G401.6 (cell line): ENCODE results near the gene PKP3.
"Not testable (repeated sequence)": the region's sequence is repeated elsewhere in the genome, so short reads cannot be mapped to it uniquely, and the experiment has no call there.

Source experiments
- FAIRE-seq: peaks from 2 replicates; lab custom pipeline; 2012; peaks lifted over from hg19 to GRCh38; lab: Jason Lieb, UNC

Gene PKP3

GRCh38 chr11:429931-430456 lies 36.0 kb downstream of the PKP3 start:
- FAIRE-seq, result no peak

- FAIRE-seq, result no peak
These were observed 37.9 kb downstream of the PKP3 start for GRCh38 chr11:431921-432320.

- FAIRE-seq, result no peak
These were observed 38.6 kb downstream of the PKP3 start for GRCh38 chr11:432501-433100.

GRCh38 chr11:433111-433510 lies 39.1 kb downstream of the PKP3 start:
- no peak for FAIRE-seq

GRCh38 chr11:433641-434040 lies 39.6 kb downstream of the PKP3 start:
- no peak for FAIRE-seq

- FAIRE-seq, result no peak
These were observed 40.5 kb downstream of the PKP3 start for GRCh38 chr11:434496-434895.

GRCh38 chr11:434999-435740 lies 41.2 kb downstream of the PKP3 start:
- not testable (repeated sequence) for FAIRE-seq

- no peak for FAIRE-seq
These were observed 43.3 kb downstream of the PKP3 start for GRCh38 chr11:437228-437870.

GRCh38 chr11:438101-438844 lies 44.3 kb downstream of the PKP3 start:
- no peak for FAIRE-seq

GRCh38 chr11:439315-440064 lies 45.5 kb downstream of the PKP3 start:
- FAIRE-seq, result no peak

GRCh38 chr11:440065-441042 lies 46.3 kb downstream of the PKP3 start:
- no peak for FAIRE-seq

GRCh38 chr11:441043-441417 lies 47.0 kb downstream of the PKP3 start:
- no peak for FAIRE-seq

- no peak for FAIRE-seq
These were observed 47.6 kb downstream of the PKP3 start, which contains the start of gene ANO9 for GRCh38 chr11:441418-442274. Gene ANO9 (minus strand): TSS chr11:442011. CDS start chr11:441926, 85 bp downstream.

- FAIRE-seq, result no peak
These were observed 48.6 kb downstream of the PKP3 start for GRCh38 chr11:442611-443081.

GRCh38 chr11:443542-444199 lies 49.7 kb downstream of the PKP3 start:
- FAIRE-seq, result no peak

GRCh38 chr11:444396-445144 lies 50.6 kb downstream of the PKP3 start:
- FAIRE-seq, result peak; percentile 40

GRCh38 chr11:445765-446588 lies 52.0 kb downstream of the PKP3 start:
- FAIRE-seq, result no peak
